GM12878 (cell line): ENCODE data around the gene CACFD1. TPM values are rescaled to one million over a fixed set of nuclear protein-coding genes. Genes with fewer than 3 reads are reported as not detected.
A peak's percentile ranks its signal among the peaks of the same experiment; 100 is the strongest.

Experiments used
- ATAC-seq: fragments of 200-7000 bp; cut with Tn5 transposase; 3 replicates; pipeline ENCODE4 v1.9.1; 2020; ENCODE audit warnings: mild to moderate bottlenecking, moderate library complexity
- BruUV-seq: library from RNA; stranded (reverse); fragments of 400-500 nt; replicated peaks from 2 replicates; lab custom pipeline; 2021; lab: Mats Ljungman, UMichigan
- CTCF ChIA-PET: fragments of 300-600 bp; sonication (Branson Sonifier 250); formaldehyde crosslinking; extraction: SDS; loops from one replicate; lab custom pipeline; 2021; ENCODE audit warnings: inconsistent platforms; lab: Yijun Ruan, JAX
- POLR2A ChIA-PET: fragments of 350-600 bp; formaldehyde crosslinking; extraction: SDS; loops from one replicate; lab custom pipeline; 2021; ENCODE audit warnings: inconsistent platforms; lab: Charles Lee
- RAD21 ChIA-PET: fragments of 300-600 bp; sonication (Branson Sonifier 250); formaldehyde crosslinking; loops from one replicate; lab custom pipeline; 2023; ENCODE audit warnings: antibody characterized with exemption; ENCODE audit not compliant: unreplicated experiment; lab: Charles Lee
- SMC1A ChIA-PET: fragments of 300-600 bp; sonication (Branson Sonifier 250); formaldehyde crosslinking; loops from one replicate; lab custom pipeline; 2023; ENCODE audit not compliant: unreplicated experiment, uncharacterized antibody; lab: Charles Lee
- DNase-seq: peaks from one replicate; pipeline ENCODE4 v3.0.0-alpha.2; 2011; ENCODE audit warnings: low read depth, low spot score
- FAIRE-seq: peaks from 3 replicates; lab custom pipeline; 2011; peaks lifted over from hg19 to GRCh38; lab: Jason Lieb, UNC
- H2AFZ ChIP-seq: 2 replicates; pipeline ENCODE4 v1.6.0; 2011; ENCODE audit warnings: low read depth, low read length, control low read depth; ENCODE audit not compliant: control insufficient read depth
- H3K27ac ChIP-seq: 2 replicates; pipeline ENCODE4 v1.5.1; 2011; ENCODE audit warnings: control low read depth; ENCODE audit not compliant: control insufficient read depth, insufficient read depth
- H3K27me3 ChIP-seq, 2 experiments: replicated peaks in 1 of 2; 2 replicates each; pipeline versions ENCODE4 v1.6.0 to v1.6.1; 2011; ENCODE audit warnings: low read length in 1 of 2; ENCODE audit not compliant: control insufficient read depth in 2 of 2, insufficient read depth in 2 of 2
- H3K36me3 ChIP-seq, 2 experiments: 2 replicates each; pipeline ENCODE4 v1.5.1; 2011; ENCODE audit warnings: low read length in 1 of 2; ENCODE audit not compliant: control insufficient read depth in 2 of 2, insufficient read depth in 2 of 2
- H3K4me1 ChIP-seq: 2 replicates; pipeline ENCODE4 v1.6.1; 2011; ENCODE audit warnings: mild to moderate bottlenecking, low read length, moderate library complexity, mixed read lengths; ENCODE audit not compliant: control insufficient read depth, insufficient read depth
- H3K4me2 ChIP-seq: 2 replicates; pipeline ENCODE4 v1.6.0; 2011; ENCODE audit warnings: control low read depth; ENCODE audit not compliant: control insufficient read depth, insufficient read depth
- H3K4me3 ChIP-seq: fragments of 200-600 bp; sonication (generic); 2 replicates; pipeline ENCODE4 v1.5.1; 2016
- H3K79me2 ChIP-seq: 2 replicates; pipeline ENCODE4 v1.6.0; 2011; ENCODE audit warnings: low read length; ENCODE audit not compliant: control insufficient read depth, insufficient read depth
- H3K9ac ChIP-seq: 2 replicates; pipeline ENCODE4 v1.8.0; 2011; ENCODE audit warnings: low read length, control low read depth, mixed read lengths; ENCODE audit not compliant: control insufficient read depth, insufficient read depth
- H3K9me3 ChIP-seq: replicated peaks from 3 replicates; pipeline ENCODE4 v1.5.1; 2011; ENCODE audit warnings: mild to moderate bottlenecking, low read length; ENCODE audit not compliant: control insufficient read depth, insufficient read depth
- H4K20me1 ChIP-seq: 2 replicates; pipeline ENCODE4 v1.6.0; 2011; ENCODE audit not compliant: control insufficient read depth, insufficient read depth
- CTCF ChIP-seq, 3 experiments: IDR thresholded peaks in 2 of 3; conservative IDR thresholded peaks in 1 of 3; 2 replicates each; pipeline ENCODE4 v1.5.1; 2011; ENCODE audit warnings: low read depth in 3 of 3, low read length in 3 of 3, mild to moderate bottlenecking in 3 of 3, control low read depth in 2 of 3, moderate library complexity in 2 of 3, inconsistent platforms in 1 of 3, mixed read lengths in 1 of 3; ENCODE audit not compliant: control insufficient read depth in 2 of 3, insufficient read depth in 1 of 3; ENCODE audit errors: extremely low read depth in 1 of 3
- EP300 ChIP-seq, 2 experiments: fragments of 150-350 bp in 1 of 2; IDR thresholded peaks; 2 replicates each; pipeline ENCODE4 v1.6.1; 2011 to 2012; ENCODE audit warnings: low read depth in 2 of 2, low read length in 2 of 2, borderline replicate concordance in 1 of 2, improper control_type of control experiment in 1 of 2, inconsistent platforms in 1 of 2; ENCODE audit not compliant: control insufficient read depth in 1 of 2
- WGBS: methylation state at CpG from one replicate; pipeline ENCODE4 v1.1.6; 2016; ENCODE audit warnings: low lambda C conversion rate; ENCODE audit not compliant: insufficient replicate concordance, insufficient coverage; ENCODE audit errors: missing lambda C conversion rate; 5-methylcytosine and 5-hydroxymethylcytosine counted together
- in situ Hi-C: fragments of 300-500 bp; cut with MboI; formaldehyde crosslinking; loops from 9 replicates; pipeline ENCODE4 v1.14.3; 2018; ENCODE audit warnings: mixed read lengths
- intact Hi-C: fragments of 100-400 bp; cut with micrococcal nuclease; formaldehyde crosslinking; loops from one replicate; pipeline ENCODE4 v1.14.2; 2022; ENCODE audit not compliant: unreplicated experiment
- polyA plus RNA-seq, 11 experiments: library from polyadenylated mRNA; depleted of rRNA in 4 of 11; unstranded in 6 of 11; stranded (reverse) in 5 of 11; fragments of >200 nt; fragmentation: Nextera tagmentation in 4 of 11; fragmentation: Illumina TruSeq in 1 of 11; extraction: Ambion mirVana in 4 of 11; extraction: Trizol in 1 of 11; gene quantifications; 1 replicate in 1 of 11; 2 replicates in 10 of 11; pipeline versions ENCODE4 v1.2.1 to v1.2.3, GENCODE V29; 2011 to 2016; ENCODE audit warnings: inconsistent platforms in 2 of 11, missing spikeins in 2 of 11, low read depth in 1 of 11
- total RNA-seq, 4 experiments: library from RNA; depleted of rRNA in 3 of 4; stranded (reverse); fragments of >200 nt in 3 of 4; fragmentation: Illumina TruSeq in 1 of 4; extraction: Trizol in 1 of 4; gene quantifications; 2 replicates each; pipeline versions ENCODE4 v1.2.1 to v1.2.3, GENCODE V29; 2013 to 2021

CACFD1 gene
- total and polyA plus RNA-seq, 10 of the 15 experiments (the other 5 are each of a cell fraction or from before 2014, with no cell fraction given) = 0.09 to 5.8 (median 1.4) TPM; not detected in 1

- peak in 2 of 3 experiments; percentile 10 to 31; a peak in 3 of 6 replicates for TF ChIP-seq CTCF (IDR thresholded peaks at IDR 0.05 in 2 of 3, conservative IDR thresholded peaks at IDR 0.05 in 1 of 3; ENCODE audit: control insufficient read depth in 2 of 3, extremely low read depth in 1 of 3, insufficient read depth in 1 of 3, low read depth in 3 of 3, low read length in 3 of 3)
- no peak for TF ChIP-seq EP300 (IDR thresholded peaks at IDR 0.05; ENCODE audit: borderline replicate concordance in 1 of 2, control insufficient read depth in 1 of 2, low read depth in 2 of 2, low read length in 2 of 2)
- TF ChIP-seq, all 136 proteins: peak for 1
- Histone ChIP-seq H3K4me3 (no peak overlapping the region), H3K9ac (no peak overlapping the region), H3K4me2 (no peak overlapping the region), H3K79me2 (no peaks in the 10 kb centered on the region), H3K27me3 (no peaks in the 10 kb centered on the region; a peak in 2 of 4 replicates), H3K27ac (no peak overlapping the region), H3K9me3 (no peaks in the 10 kb centered on the region), H4K20me1 (no peaks in the 10 kb centered on the region), H3K36me3 (no peaks in the 10 kb centered on the region), H3K4me1 (peaks cover 9% of the 10 kb centered on the region), H2AFZ (no peak overlapping the region)
- ChIA-PET POLR2A (no interaction called here), CTCF (interaction anchor here (1.4 to 1.6 kb wide), 2 partner anchors 15 to 25 kb away, joined by 3 to 5 read pairs; no protein-coding TSS in a partner anchor), RAD21 (interaction anchor here (2.9 kb wide), 1 partner anchor 17 kb away, joined by 20 read pairs; the partner anchor contains the start of gene SLC2A6), SMC1A (no interaction called here)
- ATAC-seq (no peak), FAIRE-seq (no peak), DNase-seq (no peak)
- in situ Hi-C loops = no loop called here
- intact Hi-C loops = no loop called here
- no TSS peak for BruUV-seq
- WGBS = 37% methylated on average over 4 of the region's 4 CpGs
These were observed 2.2 kb downstream of the CACFD1 start for GRCh38 chr9:133461975-133462374.
